ENCODE measurements around the gene RFX3.

RFX3 gene

DNA sequence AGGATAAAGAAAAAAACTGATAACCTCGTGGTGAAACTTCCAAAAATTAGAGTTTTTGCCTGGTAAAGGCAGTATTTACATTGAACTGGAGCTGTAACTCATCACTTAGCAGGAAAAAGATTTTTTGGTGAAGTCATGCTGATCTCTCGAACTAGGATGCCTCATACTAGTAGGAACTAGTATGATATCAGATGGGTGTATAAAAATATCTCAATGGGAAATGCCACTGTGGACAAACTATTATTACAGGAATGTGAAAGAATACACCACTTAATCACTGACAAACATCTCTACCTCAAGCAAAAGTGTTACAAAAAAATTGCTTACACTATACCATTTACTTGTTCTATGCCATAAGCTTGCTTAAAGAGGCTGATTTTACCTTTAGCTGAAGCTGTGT, 28.4 kb downstream of the RFX3 start:
- POLR2A ChIA-PET = no interaction called here
- CTCF ChIA-PET = no interaction called here
- no peaks in the 10 kb centered on the region for H3K9me3 ChIP-seq (ENCODE audit: control insufficient read depth, insufficient read depth, low read depth, low read length)
- no peak overlapping the region for H3K27ac ChIP-seq (ENCODE audit: extremely low read depth, low read depth, low read length)
- H3K4me3 ChIP-seq (ENCODE audit: low read depth, low read length) = no peak overlapping the region
- no peaks in the 10 kb centered on the region for H3K36me3 ChIP-seq (ENCODE audit: control insufficient read depth in 2 of 2, insufficient read depth in 1 of 2, low read length in 2 of 2)
- TF ChIP-seq, protein P1, sequence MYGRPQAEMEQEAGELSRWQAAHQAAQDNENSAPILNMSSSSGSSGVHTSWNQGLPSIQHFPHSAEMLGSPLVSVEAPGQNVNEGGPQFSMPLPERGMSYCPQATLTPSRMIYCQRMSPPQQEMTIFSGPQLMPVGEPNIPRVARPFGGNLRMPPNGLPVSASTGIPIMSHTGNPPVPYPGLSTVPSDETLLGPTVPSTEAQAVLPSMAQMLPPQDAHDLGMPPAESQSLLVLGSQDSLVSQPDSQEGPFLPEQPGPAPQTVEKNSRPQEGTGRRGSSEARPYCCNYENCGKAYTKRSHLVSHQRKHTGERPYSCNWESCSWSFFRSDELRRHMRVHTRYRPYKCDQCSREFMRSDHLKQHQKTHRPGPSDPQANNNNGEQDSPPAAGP (tag by site-specific recombination; IDR thresholded peaks at IDR 0.05) = no peak
- TF ChIP-seq ZNF169 (tag by site-specific recombination; IDR thresholded peaks at IDR 0.05) = no peak
- no peak for TF ChIP-seq ZNF324 (tag by site-specific recombination; IDR thresholded peaks at IDR 0.05)
- peaks cover 11% of the 10 kb centered on the region for H3K4me1 ChIP-seq (ENCODE audit: control insufficient read depth, insufficient read depth, low read length)

DNA sequence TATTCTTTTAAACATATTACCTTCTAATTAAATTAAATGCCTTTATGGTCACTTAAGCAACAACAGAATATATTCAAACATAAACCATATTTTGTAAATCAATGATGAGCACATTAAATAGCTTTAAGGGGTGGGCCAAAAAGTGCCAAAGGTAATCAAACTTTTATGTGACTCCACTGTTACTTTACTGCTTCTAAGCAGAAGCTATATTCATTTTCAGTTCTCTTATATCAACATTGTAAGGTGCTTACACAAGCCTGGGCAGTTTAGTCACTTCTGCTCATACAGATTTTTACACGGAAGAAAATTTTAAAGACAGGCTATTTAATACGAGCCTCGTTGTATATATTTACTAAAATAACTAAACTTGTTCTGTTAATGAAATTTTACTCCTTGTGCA, 29.9 kb downstream of the RFX3 start:
- Histone ChIP-seq H3K9me3 (ENCODE audit: control insufficient read depth, insufficient read depth, low read depth, low read length) (no peaks in the 10 kb centered on the region), H3K36me3 (ENCODE audit: control insufficient read depth in 2 of 2, insufficient read depth in 1 of 2, low read length in 2 of 2) (no peaks in the 10 kb centered on the region), H3K4me3 (ENCODE audit: low read depth, low read length) (no peak overlapping the region), H3K4me1 (ENCODE audit: control insufficient read depth, insufficient read depth, low read length) (peaks cover 11% of the 10 kb centered on the region), H3K27ac (ENCODE audit: extremely low read depth, low read depth, low read length) (no peak overlapping the region)
- no peak for TF ChIP-seq GLI4 (tag by site-specific recombination; IDR thresholded peaks at IDR 0.05)
- TF ChIP-seq, protein P2, sequence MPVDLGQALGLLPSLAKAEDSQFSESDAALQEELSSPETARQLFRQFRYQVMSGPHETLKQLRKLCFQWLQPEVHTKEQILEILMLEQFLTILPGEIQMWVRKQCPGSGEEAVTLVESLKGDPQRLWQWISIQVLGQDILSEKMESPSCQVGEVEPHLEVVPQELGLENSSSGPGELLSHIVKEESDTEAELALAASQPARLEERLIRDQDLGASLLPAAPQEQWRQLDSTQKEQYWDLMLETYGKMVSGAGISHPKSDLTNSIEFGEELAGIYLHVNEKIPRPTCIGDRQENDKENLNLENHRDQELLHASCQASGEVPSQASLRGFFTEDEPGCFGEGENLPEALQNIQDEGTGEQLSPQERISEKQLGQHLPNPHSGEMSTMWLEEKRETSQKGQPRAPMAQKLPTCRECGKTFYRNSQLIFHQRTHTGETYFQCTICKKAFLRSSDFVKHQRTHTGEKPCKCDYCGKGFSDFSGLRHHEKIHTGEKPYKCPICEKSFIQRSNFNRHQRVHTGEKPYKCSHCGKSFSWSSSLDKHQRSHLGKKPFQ (tag by site-specific recombination; IDR thresholded peaks at IDR 0.05) = 0 out of 2 replicates have a peak, but pooled peaks have one; percentile 7
- TF ChIP-seq, protein P3, sequence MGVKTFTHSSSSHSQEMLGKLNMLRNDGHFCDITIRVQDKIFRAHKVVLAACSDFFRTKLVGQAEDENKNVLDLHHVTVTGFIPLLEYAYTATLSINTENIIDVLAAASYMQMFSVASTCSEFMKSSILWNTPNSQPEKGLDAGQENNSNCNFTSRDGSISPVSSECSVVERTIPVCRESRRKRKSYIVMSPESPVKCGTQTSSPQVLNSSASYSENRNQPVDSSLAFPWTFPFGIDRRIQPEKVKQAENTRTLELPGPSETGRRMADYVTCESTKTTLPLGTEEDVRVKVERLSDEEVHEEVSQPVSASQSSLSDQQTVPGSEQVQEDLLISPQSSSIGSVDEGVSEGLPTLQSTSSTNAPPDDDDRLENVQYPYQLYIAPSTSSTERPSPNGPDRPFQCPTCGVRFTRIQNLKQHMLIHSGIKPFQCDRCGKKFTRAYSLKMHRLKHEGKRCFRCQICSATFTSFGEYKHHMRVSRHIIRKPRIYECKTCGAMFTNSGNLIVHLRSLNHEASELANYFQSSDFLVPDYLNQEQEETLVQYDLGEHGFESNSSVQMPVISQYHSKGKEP (tag by site-specific recombination; IDR thresholded peaks at IDR 0.05) = 0 out of 2 replicates have a peak, but pooled peaks have one; percentile 4
- no peak for TF ChIP-seq ZNF776 (tag by site-specific recombination; IDR thresholded peaks at IDR 0.05; ENCODE audit: borderline replicate concordance)
- no peak for TF ChIP-seq ZNF843 (tag by site-specific recombination; IDR thresholded peaks at IDR 0.05)
- TF ChIP-seq, protein P4, sequence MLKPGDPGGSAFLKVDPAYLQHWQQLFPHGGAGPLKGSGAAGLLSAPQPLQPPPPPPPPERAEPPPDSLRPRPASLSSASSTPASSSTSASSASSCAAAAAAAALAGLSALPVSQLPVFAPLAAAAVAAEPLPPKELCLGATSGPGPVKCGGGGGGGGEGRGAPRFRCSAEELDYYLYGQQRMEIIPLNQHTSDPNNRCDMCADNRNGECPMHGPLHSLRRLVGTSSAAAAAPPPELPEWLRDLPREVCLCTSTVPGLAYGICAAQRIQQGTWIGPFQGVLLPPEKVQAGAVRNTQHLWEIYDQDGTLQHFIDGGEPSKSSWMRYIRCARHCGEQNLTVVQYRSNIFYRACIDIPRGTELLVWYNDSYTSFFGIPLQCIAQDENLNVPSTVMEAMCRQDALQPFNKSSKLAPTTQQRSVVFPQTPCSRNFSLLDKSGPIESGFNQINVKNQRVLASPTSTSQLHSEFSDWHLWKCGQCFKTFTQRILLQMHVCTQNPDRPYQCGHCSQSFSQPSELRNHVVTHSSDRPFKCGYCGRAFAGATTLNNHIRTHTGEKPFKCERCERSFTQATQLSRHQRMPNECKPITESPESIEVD (tag by site-specific recombination; IDR thresholded peaks at IDR 0.05) = peak; percentile 89
- TF ChIP-seq ZNF248 (tag by site-specific recombination; IDR thresholded peaks at IDR 0.05) = no peak
- TF ChIP-seq FEZF1 (tag by site-specific recombination; IDR thresholded peaks at IDR 0.05) = peak; percentile 48
- TF ChIP-seq ZNF791 (tag by site-specific recombination; IDR thresholded peaks at IDR 0.05) = no peak
- TF ChIP-seq OSR2 (tag by site-specific recombination; IDR thresholded peaks at IDR 0.05) = peak; percentile 81
- TF ChIP-seq WT1 (tag by site-specific recombination; IDR thresholded peaks at IDR 0.05) = peak; percentile 69
- TF ChIP-seq GLIS1 (tag by site-specific recombination; IDR thresholded peaks at IDR 0.05) = no peak
- CTCF ChIA-PET = interaction anchor here (1.1 to 1.5 kb wide), 2 partner anchors 15 to 29 kb away, joined by 3 read pairs; no protein-coding TSS in a partner anchor
- POLR2A ChIA-PET = interaction anchor here (1.0 to 1.4 kb wide), 2 partner anchors 11 to 30 kb away, joined by 3 read pairs; partner anchors contain the start of gene RFX3

DNA sequence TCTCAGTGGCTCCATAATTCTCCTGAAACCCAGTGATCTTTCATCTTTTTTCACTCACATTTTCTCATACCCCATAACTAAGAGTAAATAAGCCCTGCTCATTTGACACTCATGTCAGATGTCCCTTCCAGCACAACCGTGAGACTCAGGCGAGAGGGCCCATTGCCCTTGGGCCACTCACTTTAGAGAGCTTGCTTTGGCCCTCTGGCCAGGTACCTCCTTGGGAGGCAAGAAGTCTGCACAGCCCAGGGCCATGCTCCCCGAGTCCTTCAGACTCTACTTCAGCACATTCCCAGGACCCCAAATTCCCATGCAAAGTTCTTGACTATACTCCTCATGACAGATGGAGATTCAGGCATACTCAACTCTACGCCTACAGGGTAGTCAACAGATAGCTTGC, 33.6 kb downstream of the RFX3 start:
- Histone ChIP-seq H3K4me3 (ENCODE audit: low read depth, low read length) (no peak overlapping the region), H3K27ac (ENCODE audit: extremely low read depth, low read depth, low read length) (no peak overlapping the region), H3K36me3 (ENCODE audit: control insufficient read depth in 2 of 2, insufficient read depth in 1 of 2, low read length in 2 of 2) (no peaks in the 10 kb centered on the region), H3K4me1 (ENCODE audit: control insufficient read depth, insufficient read depth, low read length) (peaks cover 6% of the 10 kb centered on the region), H3K9me3 (ENCODE audit: control insufficient read depth, insufficient read depth, low read depth, low read length) (no peaks in the 10 kb centered on the region)
- TF ChIP-seq ZNF596 (tag by site-specific recombination; IDR thresholded peaks at IDR 0.05) (no peak), SP2 (tag by site-specific recombination; IDR thresholded peaks at IDR 0.05) (no peak), ZNF157 (tag by site-specific recombination; IDR thresholded peaks at IDR 0.05) (no peak)
- CTCF ChIA-PET = interaction anchor here (0.7 kb wide), 1 partner anchor 442 kb away, joined by 3 read pairs; no protein-coding TSS in a partner anchor
- POLR2A ChIA-PET = no interaction called here
